Pancreas (tissue), 10 donors: ENCODE results near the gene DTNB. TPM values are rescaled to one million over a fixed set of nuclear protein-coding genes. Genes with fewer than 3 reads are reported as not detected.

ENCODE experiments used
- ATAC-seq, 4 donors: fragments of 200-7000 bp; cut with Tn5 transposase; one replicate each; pipeline versions ENCODE4 v1.8.0 to v1.9.1; 2020; ENCODE audit warnings: mild to moderate bottlenecking in 4 of 4, moderate library complexity in 4 of 4
- DNase-seq, 6 donors: peaks; one replicate each; pipeline ENCODE4 v3.0.0-alpha.2; 2020
- FAIRE-seq: peaks from 2 replicates; lab custom pipeline; 2012; peaks lifted over from hg19 to GRCh38; lab: Jason Lieb, UNC
- H3K27ac ChIP-seq, 4 donors: fragments of 200-600 bp; sonication (generic); 1 replicate in 3 of 4; 2 replicates in 1 of 4; pipeline versions ENCODE4 v1.5.0 to v1.8.0; 2020
- H3K27me3 ChIP-seq, 4 donors: fragments of 200-600 bp; one replicate each; pipeline ENCODE4 v1.8.0; 2021
- H3K36me3 ChIP-seq, 3 donors: fragments of 200-600 bp; sonication (generic) in 1 of 3; one replicate each; pipeline versions ENCODE4 v1.5.0 to v1.8.0; 2020 to 2021
- H3K4me1 ChIP-seq, 3 donors: fragments of 200-600 bp; one replicate each; pipeline ENCODE4 v1.8.0; 2021
- H3K4me3 ChIP-seq, 4 donors: fragments of 200-600 bp; sonication (generic) in 2 of 4; one replicate each; pipeline versions ENCODE4 v1.5.0 to v1.8.0; 2020 to 2021
- H3K9me3 ChIP-seq, 4 donors: fragments of 200-600 bp; one replicate each; pipeline ENCODE4 v1.8.0; 2021
- whole genome bisulfite sequencing, 2 donors: extraction: QIAGEN DNeasy Blood & Tissue Kit; methylation state at CpG; one replicate each; pipeline ENCODE4 v1.1.7; 2013; 5-methylcytosine and 5-hydroxymethylcytosine counted together
- intact Hi-C, 3 donors: fragments of 100-400 bp; cut with DNase I; formaldehyde crosslinking; loops; one replicate each; pipeline versions ENCODE4 v1.11.1 to v1.14.2; 2022
- polyA plus RNA-seq, 2 donors: library from polyadenylated mRNA; stranded (reverse); fragments of 200-250 nt; gene quantifications; one replicate each; pipeline ENCODE4 v1.2.3, GENCODE V29; 2013
- total RNA-seq, 6 donors: library from RNA; stranded (reverse); fragmentation: NEBNext Ultra II Directional in 4 of 6; extraction: Animal tissue kit (Norgen Biotek cat#: 25700) in 4 of 6; gene quantifications; one replicate each; pipeline versions ENCODE4 v1.2.1 to v1.2.4, GENCODE V29; 2021 to 2023
- TF ChIP-seq, protein P1 (sequence below), 4 donors: fragments of 200-600 bp; sonication (generic) in 3 of 4; IDR thresholded peaks; one replicate each; pipeline versions ENCODE4 v1.5.0 to v1.8.0; 2021; ENCODE audit warnings: antibody characterized with exemption in 4 of 4
- donor health status: healthy with polysubstance abuse.
- donor health status: DM: no; HTN: no; CAD: no; lungs with moderate emphysema.
- donor health status: DM: no; HTN: no; CAD: no.
- donor health status: control.
- donor health status: control.
- donor health status: Bipolar disorder and iron deficiency.
- donor health status: DM: yes; HTN: yes; CAD: no.
- donor health status: DM: no; HTN: no; CAD: no.
- donor health status: DM: no; HTN: no; CAD: no.
- donor health status: DM: yes; HTN: yes; CAD: no.

DTNB gene
- total and polyA plus RNA-seq, 8 donors = 10.8 to 27.8 (median 15.1) TPM

DNA sequence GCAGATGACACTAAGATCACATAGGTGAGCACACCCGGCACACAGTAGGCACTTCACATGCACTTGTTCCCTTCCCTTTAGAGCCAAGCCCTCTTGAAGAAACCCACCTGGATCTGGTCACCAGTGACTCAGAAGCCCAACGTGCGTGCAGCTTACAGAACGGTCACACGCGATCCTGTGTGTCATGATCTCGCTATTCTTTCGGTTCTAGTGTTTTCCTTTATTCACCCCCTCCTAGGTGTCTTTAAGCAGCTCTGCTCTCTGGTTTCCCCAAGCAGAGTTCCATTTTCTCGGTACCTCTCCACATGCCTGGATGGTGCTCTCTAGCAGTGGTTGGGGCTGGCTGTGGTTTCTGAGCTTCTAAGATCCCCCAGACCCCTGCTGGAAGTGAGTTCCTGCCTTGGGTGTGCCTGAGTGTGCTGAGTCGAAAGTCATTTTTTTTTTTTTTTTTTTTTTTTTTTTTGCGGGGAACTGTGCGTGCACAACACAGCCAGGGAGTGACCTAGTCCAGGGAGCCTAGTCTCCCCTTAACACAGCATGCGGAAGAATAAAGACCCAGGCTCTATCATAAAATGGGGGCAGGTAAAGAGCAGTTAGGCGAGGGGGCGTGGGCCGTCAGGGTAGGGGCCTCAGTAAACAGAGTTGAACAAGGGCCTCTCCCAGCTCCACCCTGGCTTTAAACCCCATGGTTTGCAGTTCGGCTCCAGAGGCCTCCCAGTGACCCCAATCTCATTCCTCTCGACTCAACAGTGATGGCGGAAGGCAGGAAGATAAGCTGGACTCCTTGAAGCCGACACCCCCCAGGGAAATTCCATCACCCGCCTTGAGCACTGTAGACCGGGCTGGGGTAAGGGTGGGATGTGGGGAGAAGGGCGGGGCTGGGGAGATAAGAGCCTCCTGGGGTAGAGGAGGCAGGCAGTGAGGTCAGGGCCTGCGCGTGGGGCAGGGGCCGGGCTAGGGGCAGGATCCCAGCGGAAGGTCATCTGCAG, 301.8 kb downstream of the DTNB start:
- peaks cover 0 to 6% (median 5%) of the 10 kb centered on the region in 3 donors for H3K4me1 ChIP-seq
- no peaks in the 10 kb centered on the region for H3K27me3 ChIP-seq
- TF ChIP-seq, protein P1, sequence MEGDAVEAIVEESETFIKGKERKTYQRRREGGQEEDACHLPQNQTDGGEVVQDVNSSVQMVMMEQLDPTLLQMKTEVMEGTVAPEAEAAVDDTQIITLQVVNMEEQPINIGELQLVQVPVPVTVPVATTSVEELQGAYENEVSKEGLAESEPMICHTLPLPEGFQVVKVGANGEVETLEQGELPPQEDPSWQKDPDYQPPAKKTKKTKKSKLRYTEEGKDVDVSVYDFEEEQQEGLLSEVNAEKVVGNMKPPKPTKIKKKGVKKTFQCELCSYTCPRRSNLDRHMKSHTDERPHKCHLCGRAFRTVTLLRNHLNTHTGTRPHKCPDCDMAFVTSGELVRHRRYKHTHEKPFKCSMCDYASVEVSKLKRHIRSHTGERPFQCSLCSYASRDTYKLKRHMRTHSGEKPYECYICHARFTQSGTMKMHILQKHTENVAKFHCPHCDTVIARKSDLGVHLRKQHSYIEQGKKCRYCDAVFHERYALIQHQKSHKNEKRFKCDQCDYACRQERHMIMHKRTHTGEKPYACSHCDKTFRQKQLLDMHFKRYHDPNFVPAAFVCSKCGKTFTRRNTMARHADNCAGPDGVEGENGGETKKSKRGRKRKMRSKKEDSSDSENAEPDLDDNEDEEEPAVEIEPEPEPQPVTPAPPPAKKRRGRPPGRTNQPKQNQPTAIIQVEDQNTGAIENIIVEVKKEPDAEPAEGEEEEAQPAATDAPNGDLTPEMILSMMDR (IDR thresholded peaks at IDR 0.05) = no peak
- ATAC-seq (no peak), DNase-seq (peak in 2 of 6 donors; percentile 10 to 24), FAIRE-seq (no peak)
- H3K4me3 ChIP-seq = no peak overlapping the region
- 89 to 94% methylated on average over 27 of the region's 27 CpGs for WGBS, 2 donors
- H3K9me3 ChIP-seq = no peaks in the 10 kb centered on the region
- intact Hi-C loops = loop anchor here in 1 of 3 donors (10.0 kb wide), 1 partner anchor 153 kb away; no protein-coding TSS in a partner anchor
- H3K27ac ChIP-seq = no peak overlapping the region
- H3K36me3 ChIP-seq = no peaks in the 10 kb centered on the region

DNA sequence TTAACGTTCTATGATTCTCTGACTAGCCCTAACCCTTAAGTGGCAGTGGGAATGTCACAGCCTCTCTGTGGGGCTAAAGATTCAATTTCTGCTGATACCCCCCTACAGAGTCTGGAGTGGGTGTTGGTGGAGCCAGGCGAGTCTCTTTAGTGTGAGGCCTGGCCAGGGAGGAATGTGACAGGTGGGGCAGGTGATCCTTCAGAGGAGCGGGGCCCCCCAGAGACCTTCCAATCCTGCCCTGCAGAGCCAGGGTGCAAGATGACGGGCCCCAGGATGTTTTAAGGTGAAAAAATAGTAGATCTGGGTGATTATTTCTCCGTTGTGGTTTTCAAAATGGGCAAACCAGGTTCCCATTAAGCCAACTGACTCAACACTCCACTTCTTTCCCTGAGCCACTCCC, 303.5 kb downstream of the DTNB start:
- Histone ChIP-seq H3K36me3 (no peaks in the 10 kb centered on the region), H3K4me3 (no peak overlapping the region), H3K9me3 (no peaks in the 10 kb centered on the region), H3K27me3 (no peaks in the 10 kb centered on the region), H3K4me1 (peaks cover 0 to 6% (median 5%) of the 10 kb centered on the region in 3 donors), H3K27ac (no peak overlapping the region)
- DNase-seq (peak in 1 of 6 donors; percentile 13), FAIRE-seq (no peak), ATAC-seq (no peak)
- intact Hi-C loops = loop anchor here in 1 of 3 donors (10.0 kb wide), 1 partner anchor 155 kb away; no protein-coding TSS in a partner anchor
- 75 to 80% methylated on average over 5 of the region's 5 CpGs for WGBS, 2 donors
- TF ChIP-seq, protein P1 (IDR thresholded peaks at IDR 0.05) = no peak

DNA sequence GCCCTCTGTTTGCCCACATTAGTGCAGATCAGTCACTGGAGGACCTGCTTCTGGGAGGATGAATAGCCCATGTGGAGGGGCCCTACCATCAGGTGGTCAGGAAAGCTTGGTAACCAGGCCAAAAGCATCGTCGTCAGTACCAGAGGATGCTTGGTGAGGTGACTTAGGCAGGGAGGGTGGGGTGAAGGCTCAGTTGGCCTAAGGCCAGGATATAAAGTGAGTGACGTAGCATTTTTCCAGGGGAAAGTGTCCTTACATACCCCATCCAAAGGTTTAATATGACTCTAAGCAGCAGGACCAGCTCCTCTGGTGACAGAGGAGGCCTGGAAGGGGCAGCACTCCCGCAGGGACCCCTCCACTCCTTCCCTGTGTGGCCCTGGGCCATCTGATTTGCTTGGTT, 303.9 kb downstream of the DTNB start:
- no peak overlapping the region for H3K4me3 ChIP-seq
- no peaks in the 10 kb centered on the region for H3K36me3 ChIP-seq
- intact Hi-C loops = no loop called here
- ATAC-seq = no peak
- no peak for FAIRE-seq
- no peaks in the 10 kb centered on the region for H3K27me3 ChIP-seq
- H3K27ac ChIP-seq = no peak overlapping the region
- no peaks in the 10 kb centered on the region for H3K9me3 ChIP-seq
- TF ChIP-seq, protein P1 (IDR thresholded peaks at IDR 0.05) = no peak
- peak in 1 of 6 donors; percentile 13 for DNase-seq
- WGBS, 2 donors = 64 to 71% methylated on average over 3 to 4 of the region's 4 CpGs
- H3K4me1 ChIP-seq = peaks cover 0 to 6% (median 5%) of the 10 kb centered on the region in 3 donors

DNA sequence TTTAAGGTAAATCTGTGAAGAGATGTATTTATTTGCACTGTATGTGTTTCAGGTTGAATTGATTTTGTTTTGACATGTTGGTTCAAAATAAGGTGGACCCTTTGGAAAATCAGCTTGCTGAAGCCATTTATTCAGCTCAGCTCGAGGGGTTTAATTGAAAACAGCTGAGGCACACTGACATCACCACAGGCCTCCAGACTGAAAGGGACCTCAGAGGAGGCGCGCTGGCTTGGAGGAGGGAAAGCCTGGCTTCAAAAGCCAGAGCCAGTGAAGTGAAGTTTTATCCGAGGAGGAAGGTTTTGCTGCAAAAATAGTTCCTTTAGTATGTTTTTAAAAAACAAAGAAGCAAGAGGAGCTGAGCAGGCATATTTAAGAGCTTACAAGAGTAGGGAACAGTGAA, 304.7 kb downstream of the DTNB start:
- intact Hi-C loops = no loop called here
- no peak for DNase-seq
- Histone ChIP-seq H3K36me3 (no peaks in the 10 kb centered on the region), H3K9me3 (no peaks in the 10 kb centered on the region), H3K4me3 (no peak overlapping the region), H3K27me3 (no peaks in the 10 kb centered on the region), H3K4me1 (peaks cover 0 to 6% (median 5%) of the 10 kb centered on the region in 3 donors), H3K27ac (no peak overlapping the region)
- FAIRE-seq = no peak
- TF ChIP-seq, protein P1 (IDR thresholded peaks at IDR 0.05) = no peak
- WGBS, 2 donors = 73 to 77% methylated on average over 4 of the region's 4 CpGs
- no peak for ATAC-seq
